ENCODE data around the gene WT1.

Gene WT1

DNA sequence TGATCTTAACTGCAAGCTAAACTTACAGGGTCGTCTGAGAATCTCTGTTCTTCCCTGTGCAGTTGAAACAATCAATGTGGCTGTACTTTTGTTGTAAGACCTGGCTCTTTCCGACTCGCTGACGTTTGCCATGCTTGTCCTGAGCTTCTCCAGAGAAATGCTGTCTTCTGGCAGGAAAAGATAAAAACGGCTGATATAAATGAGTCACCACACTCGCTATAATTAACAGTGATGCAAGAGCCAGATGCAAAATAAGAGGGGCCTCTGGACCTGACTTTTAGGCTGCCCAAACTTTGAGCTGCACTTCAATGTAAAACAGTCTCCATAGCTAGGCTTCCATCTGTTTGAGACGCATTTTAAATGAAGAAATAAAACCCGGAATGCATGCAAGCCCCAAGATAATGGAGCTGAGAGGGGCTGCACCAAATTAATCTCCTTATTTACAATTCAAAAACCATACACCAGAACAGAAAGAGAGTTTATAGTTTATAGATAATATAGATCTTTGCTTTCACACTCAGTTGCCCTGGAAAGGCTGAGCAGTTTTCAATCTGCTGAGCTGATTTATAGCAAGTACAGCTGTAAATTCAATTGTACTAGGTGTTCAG is 48.5 kb downstream of the WT1 start:
- H2AFZ ChIP-seq (ENCODE audit: low read depth, low read length) = no peak overlapping the region
- H3K27ac ChIP-seq (ENCODE audit: low read length) = no peak overlapping the region
- no peak overlapping the region for H3K9ac ChIP-seq (ENCODE audit: low read length)
- H3K27me3 ChIP-seq (ENCODE audit: low read depth, low read length) = peaks cover 28% of the 10 kb centered on the region
- no peak overlapping the region for H3K4me2 ChIP-seq (ENCODE audit: low read length)
- no peaks in the 10 kb centered on the region for H3K79me2 ChIP-seq (ENCODE audit: low read length)
- H3K4me1 ChIP-seq (ENCODE audit: low read length) = no peaks in the 10 kb centered on the region
- H4K20me1 ChIP-seq (ENCODE audit: insufficient read depth, low read length) = no peaks in the 10 kb centered on the region
- no peak for TF ChIP-seq EZH2phosphoT487 (IDR thresholded peaks at IDR 0.05; ENCODE audit: low read depth)
- TF ChIP-seq, protein P1, sequence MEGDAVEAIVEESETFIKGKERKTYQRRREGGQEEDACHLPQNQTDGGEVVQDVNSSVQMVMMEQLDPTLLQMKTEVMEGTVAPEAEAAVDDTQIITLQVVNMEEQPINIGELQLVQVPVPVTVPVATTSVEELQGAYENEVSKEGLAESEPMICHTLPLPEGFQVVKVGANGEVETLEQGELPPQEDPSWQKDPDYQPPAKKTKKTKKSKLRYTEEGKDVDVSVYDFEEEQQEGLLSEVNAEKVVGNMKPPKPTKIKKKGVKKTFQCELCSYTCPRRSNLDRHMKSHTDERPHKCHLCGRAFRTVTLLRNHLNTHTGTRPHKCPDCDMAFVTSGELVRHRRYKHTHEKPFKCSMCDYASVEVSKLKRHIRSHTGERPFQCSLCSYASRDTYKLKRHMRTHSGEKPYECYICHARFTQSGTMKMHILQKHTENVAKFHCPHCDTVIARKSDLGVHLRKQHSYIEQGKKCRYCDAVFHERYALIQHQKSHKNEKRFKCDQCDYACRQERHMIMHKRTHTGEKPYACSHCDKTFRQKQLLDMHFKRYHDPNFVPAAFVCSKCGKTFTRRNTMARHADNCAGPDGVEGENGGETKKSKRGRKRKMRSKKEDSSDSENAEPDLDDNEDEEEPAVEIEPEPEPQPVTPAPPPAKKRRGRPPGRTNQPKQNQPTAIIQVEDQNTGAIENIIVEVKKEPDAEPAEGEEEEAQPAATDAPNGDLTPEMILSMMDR (IDR thresholded peaks at IDR 0.05; ENCODE audit: low read depth, low read length) = no peak
- H3K4me3 ChIP-seq (ENCODE audit: low read length) = no peak overlapping the region
- H3K9me3 ChIP-seq (ENCODE audit: insufficient read depth, low read length) = no peaks in the 10 kb centered on the region
- no peaks in the 10 kb centered on the region for H3K36me3 ChIP-seq (replicated peaks; ENCODE audit: low read depth, low read length)

DNA sequence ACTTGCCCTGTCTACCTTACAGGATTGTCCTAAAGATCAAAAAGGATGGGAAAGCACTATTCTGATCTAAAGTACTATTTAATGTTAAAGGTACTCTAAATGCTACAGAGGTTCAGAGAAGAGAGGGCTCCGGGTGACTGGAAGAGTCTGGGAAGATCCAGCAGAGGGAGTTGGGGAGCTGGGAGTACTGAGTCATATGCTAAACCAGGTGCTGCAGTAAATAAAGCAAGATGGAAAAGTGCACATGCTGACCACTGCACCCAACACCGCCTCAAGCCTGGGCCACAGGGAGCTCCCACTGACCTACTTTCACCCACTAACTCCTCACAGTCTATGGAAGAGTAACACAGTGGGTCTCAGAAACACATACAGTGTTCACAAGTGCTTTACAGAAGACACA is 49.3 kb downstream of the WT1 start:
- Histone ChIP-seq H2AFZ (ENCODE audit: low read depth, low read length) (no peak overlapping the region), H3K79me2 (ENCODE audit: low read length) (no peaks in the 10 kb centered on the region), H3K9ac (ENCODE audit: low read length) (no peak overlapping the region), H3K4me1 (ENCODE audit: low read length) (no peaks in the 10 kb centered on the region), H3K9me3 (ENCODE audit: insufficient read depth, low read length) (no peaks in the 10 kb centered on the region), H3K4me3 (ENCODE audit: low read length) (no peak overlapping the region), H4K20me1 (ENCODE audit: insufficient read depth, low read length) (no peaks in the 10 kb centered on the region), H3K4me2 (ENCODE audit: low read length) (no peak overlapping the region), H3K36me3 (replicated peaks; ENCODE audit: low read depth, low read length) (no peaks in the 10 kb centered on the region), H3K27ac (ENCODE audit: low read length) (no peak overlapping the region), H3K27me3 (ENCODE audit: low read depth, low read length) (peaks cover 28% of the 10 kb centered on the region)
- TF ChIP-seq EZH2phosphoT487 (IDR thresholded peaks at IDR 0.05; ENCODE audit: low read depth) = no peak
- TF ChIP-seq, protein P1 (IDR thresholded peaks at IDR 0.05; ENCODE audit: low read depth, low read length) = 0 out of 2 replicates have a peak, but pooled peaks have one; percentile 12

DNA sequence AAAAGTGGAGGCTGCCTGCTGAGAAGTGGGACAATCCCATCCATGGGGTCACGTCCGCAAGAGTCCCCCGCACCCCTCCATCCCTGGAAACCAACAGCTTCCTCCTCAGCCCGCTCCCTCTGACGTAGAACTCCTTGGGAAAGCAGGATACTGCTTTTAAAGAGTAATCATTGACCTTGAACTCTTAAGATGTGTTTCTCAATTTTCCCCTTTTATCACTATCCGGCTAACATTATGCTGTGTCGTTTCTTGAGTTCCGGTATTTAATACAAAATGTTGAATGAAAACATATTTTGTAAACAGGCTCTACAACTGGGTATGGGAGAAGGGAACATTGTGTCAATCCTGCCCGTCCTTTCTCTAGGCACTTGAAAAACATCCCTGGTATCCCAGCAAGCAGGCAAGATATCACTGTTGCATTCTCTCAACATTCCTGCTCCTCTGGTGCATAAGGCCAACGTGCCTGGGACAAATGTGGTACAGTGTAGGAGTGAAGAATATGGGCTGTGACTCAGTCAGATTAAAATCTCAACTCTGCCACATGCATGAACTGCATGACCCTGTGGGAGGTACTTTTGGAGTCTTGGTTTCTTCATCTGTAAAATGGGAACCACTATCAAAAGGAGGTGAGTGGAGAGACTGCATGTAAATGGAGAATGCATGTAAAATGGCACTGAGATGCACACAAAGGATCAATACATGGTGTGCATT is 52.8 kb downstream of the WT1 start:
- H3K9ac ChIP-seq (ENCODE audit: low read length) = no peak overlapping the region
- H3K9me3 ChIP-seq (ENCODE audit: insufficient read depth, low read length) = no peaks in the 10 kb centered on the region
- H3K4me3 ChIP-seq (ENCODE audit: low read length) = no peak overlapping the region
- H3K36me3 ChIP-seq (replicated peaks; ENCODE audit: low read depth, low read length) = no peaks in the 10 kb centered on the region
- no peaks in the 10 kb centered on the region for H4K20me1 ChIP-seq (ENCODE audit: insufficient read depth, low read length)
- H3K4me2 ChIP-seq (ENCODE audit: low read length) = no peak overlapping the region
- TF ChIP-seq EZH2phosphoT487 (IDR thresholded peaks at IDR 0.05; ENCODE audit: low read depth) = no peak
- TF ChIP-seq, protein P1 (IDR thresholded peaks at IDR 0.05; ENCODE audit: low read depth, low read length) = no peak
- no peak overlapping the region for H3K27ac ChIP-seq (ENCODE audit: low read length)
- peaks cover 26% of the 10 kb centered on the region for H3K27me3 ChIP-seq (ENCODE audit: low read depth, low read length)
- no peaks in the 10 kb centered on the region for H3K4me1 ChIP-seq (ENCODE audit: low read length)
- no peak overlapping the region for H2AFZ ChIP-seq (ENCODE audit: low read depth, low read length)
- no peaks in the 10 kb centered on the region for H3K79me2 ChIP-seq (ENCODE audit: low read length)

DNA sequence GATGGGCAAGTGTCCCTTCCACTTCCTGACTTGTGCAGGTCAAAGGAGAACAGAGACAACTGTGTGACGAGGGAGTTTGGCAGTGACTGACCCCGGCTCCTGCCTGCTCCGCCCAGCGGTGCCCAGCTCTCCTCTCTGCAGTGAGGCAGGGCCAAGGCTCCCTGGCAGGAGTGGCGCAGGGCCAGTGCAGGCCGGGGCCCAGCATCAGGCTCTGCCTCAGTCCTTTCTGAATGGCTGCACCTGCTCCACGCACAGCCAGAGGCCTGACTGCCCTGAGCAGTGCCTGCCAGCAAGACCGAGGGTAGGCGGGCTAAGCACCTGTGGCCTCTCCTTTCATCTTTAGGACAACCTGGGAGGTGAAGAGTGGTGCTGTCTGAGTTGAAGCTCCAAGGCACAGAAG is 54.2 kb downstream of the WT1 start:
- H3K4me2 ChIP-seq (ENCODE audit: low read length) = no peak overlapping the region
- no peak overlapping the region for H3K4me3 ChIP-seq (ENCODE audit: low read length)
- H3K9me3 ChIP-seq (ENCODE audit: insufficient read depth, low read length) = no peaks in the 10 kb centered on the region
- no peak overlapping the region for H3K9ac ChIP-seq (ENCODE audit: low read length)
- no peaks in the 10 kb centered on the region for H3K4me1 ChIP-seq (ENCODE audit: low read length)
- TF ChIP-seq, protein P1 (IDR thresholded peaks at IDR 0.05; ENCODE audit: low read depth, low read length) = no peak
- no peak for TF ChIP-seq EZH2phosphoT487 (IDR thresholded peaks at IDR 0.05; ENCODE audit: low read depth)
- no peaks in the 10 kb centered on the region for H3K36me3 ChIP-seq (replicated peaks; ENCODE audit: low read depth, low read length)
- H4K20me1 ChIP-seq (ENCODE audit: insufficient read depth, low read length) = no peaks in the 10 kb centered on the region
- peaks cover 13% of the 10 kb centered on the region; the same call in 1 of the 2 replicates for H3K27me3 ChIP-seq (ENCODE audit: low read depth, low read length)
- no peak overlapping the region for H2AFZ ChIP-seq (ENCODE audit: low read depth, low read length)
- H3K79me2 ChIP-seq (ENCODE audit: low read length) = no peaks in the 10 kb centered on the region
- no peak overlapping the region for H3K27ac ChIP-seq (ENCODE audit: low read length)

Data from OCI-LY3 (cell line).